ENCODE data around the gene UXT. TPM values are rescaled to one million over a fixed set of nuclear protein-coding genes. Genes with fewer than 3 reads are reported as not detected.

The UXT gene
- total and polyA plus RNA-seq, 4 donors: 58.0 to 153 (median 120) TPM

DNA sequence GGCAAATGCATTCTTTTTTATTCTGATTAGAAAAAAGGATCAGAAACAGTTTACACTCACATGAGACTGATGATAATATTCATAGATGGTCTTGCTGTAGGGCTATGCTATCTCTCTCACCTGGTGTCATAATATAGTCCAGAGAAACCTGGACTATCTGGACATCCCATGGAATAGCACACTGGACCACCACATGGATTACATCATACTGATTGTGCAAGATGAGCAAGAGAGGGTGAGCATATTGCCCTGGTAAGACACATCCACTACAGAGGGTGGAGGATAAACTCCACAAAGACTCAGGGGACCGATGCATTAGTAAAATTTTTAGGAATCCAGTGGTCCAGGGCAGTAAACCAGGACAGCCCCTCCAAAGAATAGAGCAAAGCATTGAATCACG, 47.5 kb downstream of the UXT start:
- DNase-seq (no peak), ATAC-seq (ENCODE audit: insufficient read depth, low FRiP score) (no peak)
- no peak overlapping the region for H3K27ac ChIP-seq (ENCODE audit: low read depth in 1 of 2, low read length in 1 of 2)
- TF ChIP-seq, protein P1, sequence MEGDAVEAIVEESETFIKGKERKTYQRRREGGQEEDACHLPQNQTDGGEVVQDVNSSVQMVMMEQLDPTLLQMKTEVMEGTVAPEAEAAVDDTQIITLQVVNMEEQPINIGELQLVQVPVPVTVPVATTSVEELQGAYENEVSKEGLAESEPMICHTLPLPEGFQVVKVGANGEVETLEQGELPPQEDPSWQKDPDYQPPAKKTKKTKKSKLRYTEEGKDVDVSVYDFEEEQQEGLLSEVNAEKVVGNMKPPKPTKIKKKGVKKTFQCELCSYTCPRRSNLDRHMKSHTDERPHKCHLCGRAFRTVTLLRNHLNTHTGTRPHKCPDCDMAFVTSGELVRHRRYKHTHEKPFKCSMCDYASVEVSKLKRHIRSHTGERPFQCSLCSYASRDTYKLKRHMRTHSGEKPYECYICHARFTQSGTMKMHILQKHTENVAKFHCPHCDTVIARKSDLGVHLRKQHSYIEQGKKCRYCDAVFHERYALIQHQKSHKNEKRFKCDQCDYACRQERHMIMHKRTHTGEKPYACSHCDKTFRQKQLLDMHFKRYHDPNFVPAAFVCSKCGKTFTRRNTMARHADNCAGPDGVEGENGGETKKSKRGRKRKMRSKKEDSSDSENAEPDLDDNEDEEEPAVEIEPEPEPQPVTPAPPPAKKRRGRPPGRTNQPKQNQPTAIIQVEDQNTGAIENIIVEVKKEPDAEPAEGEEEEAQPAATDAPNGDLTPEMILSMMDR (IDR thresholded peaks at IDR 0.05; ENCODE audit: control extremely low read depth, extremely low read depth): no peak
- peaks cover 0 to 3% (median 0%) of the 10 kb centered on the region in 3 donors for H3K27me3 ChIP-seq (ENCODE audit: control insufficient read depth in 3 of 3, insufficient read depth in 3 of 3, low read length in 2 of 3)
- peaks cover 0 to 8% (median 3%) of the 10 kb centered on the region in 4 donors for H3K9me3 ChIP-seq (ENCODE audit: control insufficient read depth in 4 of 4, insufficient read depth in 3 of 4, low read length in 3 of 4)
- no peak overlapping the region for H3K9ac ChIP-seq (ENCODE audit: insufficient read depth in 1 of 2, low read length in 2 of 2)
- no peaks in the 10 kb centered on the region for H3K4me1 ChIP-seq (ENCODE audit: control insufficient read depth in 5 of 5, insufficient read depth in 5 of 5, low read length in 5 of 5)
- H3K4me3 ChIP-seq: no peak overlapping the region
- H3K36me3 ChIP-seq (ENCODE audit: control insufficient read depth in 4 of 4, insufficient read depth in 4 of 4, low read length in 4 of 4): no peaks in the 10 kb centered on the region
- WGBS, 2 donors: 71 to 95% methylated on average over 2 of the region's 2 CpGs

DNA sequence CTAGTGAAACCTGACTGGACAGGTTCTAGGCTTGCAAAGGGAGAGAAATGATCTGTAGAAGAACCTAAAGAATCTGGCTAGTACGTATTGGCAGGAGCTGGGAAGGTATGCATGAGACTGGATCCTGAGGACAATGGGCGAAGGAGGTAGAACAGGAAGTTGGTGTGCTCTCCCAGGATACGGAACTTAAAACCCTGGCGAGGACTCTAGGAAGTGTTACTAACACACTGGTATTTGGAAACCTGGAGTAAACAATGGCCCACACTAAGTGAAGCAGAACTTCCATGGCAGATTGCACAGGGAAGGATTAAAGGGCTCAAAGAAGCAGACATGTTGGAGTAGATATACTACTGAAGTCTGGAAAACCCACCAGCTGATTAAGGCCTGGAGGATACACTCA, 48.5 kb downstream of the UXT start:
- H3K27me3 ChIP-seq (ENCODE audit: control insufficient read depth in 3 of 3, insufficient read depth in 3 of 3, low read length in 2 of 3): peaks cover 0 to 3% (median 0%) of the 10 kb centered on the region in 3 donors
- H3K4me3 ChIP-seq: no peak overlapping the region
- H3K9me3 ChIP-seq (ENCODE audit: control insufficient read depth in 4 of 4, insufficient read depth in 3 of 4, low read length in 3 of 4): peaks cover 0 to 6% (median 3%) of the 10 kb centered on the region in 4 donors
- H3K4me1 ChIP-seq (ENCODE audit: control insufficient read depth in 5 of 5, insufficient read depth in 5 of 5, low read length in 5 of 5): no peaks in the 10 kb centered on the region
- TF ChIP-seq, protein P1 (IDR thresholded peaks at IDR 0.05; ENCODE audit: control extremely low read depth, extremely low read depth): no peak
- ATAC-seq (ENCODE audit: insufficient read depth, low FRiP score) (no peak), DNase-seq (no peak)
- H3K9ac ChIP-seq (ENCODE audit: insufficient read depth in 1 of 2, low read length in 2 of 2): no peak overlapping the region
- no peaks in the 10 kb centered on the region for H3K36me3 ChIP-seq (ENCODE audit: control insufficient read depth in 4 of 4, insufficient read depth in 4 of 4, low read length in 4 of 4)
- WGBS, 2 donors: 46 to 64% methylated on average over 4 of the region's 4 CpGs
- no peak overlapping the region for H3K27ac ChIP-seq (ENCODE audit: low read depth in 1 of 2, low read length in 1 of 2)

DNA sequence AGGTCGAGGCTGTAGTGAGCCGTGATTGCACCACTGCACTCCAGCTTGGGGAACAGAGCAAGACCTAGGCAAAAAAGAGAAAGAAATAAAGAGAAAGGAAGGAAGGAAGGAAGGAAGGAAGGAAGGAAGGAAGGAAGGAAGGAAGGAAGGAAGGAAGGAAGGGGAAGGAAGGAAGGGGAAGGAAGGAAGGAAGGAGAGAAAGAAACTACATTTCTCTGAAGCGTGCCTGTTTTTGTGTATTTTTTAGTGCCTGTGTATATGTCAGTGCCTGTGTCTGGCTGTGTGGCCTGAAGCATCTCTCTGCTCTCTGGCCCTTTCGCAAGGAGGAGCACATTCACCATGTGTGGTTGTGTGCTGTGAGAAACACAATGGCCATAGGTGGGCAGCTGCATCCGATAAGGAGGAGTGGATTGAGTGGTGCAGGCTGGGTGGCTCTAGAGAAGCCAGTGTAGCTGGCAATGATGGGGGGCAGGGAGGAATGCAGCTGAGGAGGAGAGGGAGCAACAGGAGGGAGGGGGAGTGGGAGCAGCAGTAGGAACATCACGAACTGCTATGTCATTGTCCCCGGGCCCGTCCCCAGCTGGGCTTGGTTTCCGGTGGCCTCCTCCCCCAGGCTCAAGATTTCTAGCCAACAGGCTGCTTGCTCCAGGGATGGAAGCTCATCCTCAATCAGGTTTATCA, 50.7 kb downstream of the UXT start:
- H3K4me3 ChIP-seq: no peak overlapping the region
- no peaks in the 10 kb centered on the region for H3K4me1 ChIP-seq (ENCODE audit: control insufficient read depth in 5 of 5, insufficient read depth in 5 of 5, low read length in 5 of 5)
- H3K27me3 ChIP-seq (ENCODE audit: control insufficient read depth in 3 of 3, insufficient read depth in 3 of 3, low read length in 2 of 3): no peaks in the 10 kb centered on the region
- 31 to 62% methylated on average over 7 to 9 of the region's 9 CpGs for whole genome bisulfite sequencing, 2 donors
- no peak overlapping the region for H3K27ac ChIP-seq (ENCODE audit: low read depth in 1 of 2, low read length in 1 of 2)
- TF ChIP-seq, protein P1 (IDR thresholded peaks at IDR 0.05; ENCODE audit: control extremely low read depth, extremely low read depth): no peak
- no peaks in the 10 kb centered on the region for H3K36me3 ChIP-seq (ENCODE audit: control insufficient read depth in 4 of 4, insufficient read depth in 4 of 4, low read length in 4 of 4)
- peak in 1 of 3 donors; percentile 10 for DNase-seq
- no peak for ATAC-seq (ENCODE audit: insufficient read depth, low FRiP score)
- no peak overlapping the region for H3K9ac ChIP-seq (ENCODE audit: insufficient read depth in 1 of 2, low read length in 2 of 2)
- H3K9me3 ChIP-seq (ENCODE audit: control insufficient read depth in 4 of 4, insufficient read depth in 3 of 4, low read length in 3 of 4): peaks cover 0 to 4% (median 1%) of the 10 kb centered on the region in 4 donors

DNA sequence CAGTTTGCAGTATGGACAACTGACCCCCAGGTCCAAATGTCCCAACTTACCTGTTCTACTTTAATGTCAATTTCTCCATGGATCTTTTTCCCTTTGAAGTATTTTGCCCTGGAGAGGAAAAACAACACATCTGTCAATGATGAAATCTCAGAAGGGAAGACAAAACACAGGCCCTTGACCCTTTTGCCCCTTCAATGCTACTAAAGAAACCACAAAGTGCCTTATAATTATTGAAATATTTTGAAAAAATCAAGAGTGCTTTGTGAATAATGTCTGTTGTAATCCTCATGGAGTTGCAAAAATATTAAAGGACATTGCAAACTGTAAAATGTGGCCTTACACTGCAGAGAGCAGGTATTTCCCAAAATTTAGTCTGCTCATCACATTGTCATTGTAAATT, 51.9 kb downstream of the UXT start:
- no peak overlapping the region for H3K4me3 ChIP-seq
- H3K9me3 ChIP-seq (ENCODE audit: control insufficient read depth in 4 of 4, insufficient read depth in 3 of 4, low read length in 3 of 4): peaks cover 0 to 2% (median under 1%) of the 10 kb centered on the region in 4 donors
- TF ChIP-seq, protein P1 (IDR thresholded peaks at IDR 0.05; ENCODE audit: control extremely low read depth, extremely low read depth): no peak
- H3K27me3 ChIP-seq (ENCODE audit: control insufficient read depth in 3 of 3, insufficient read depth in 3 of 3, low read length in 2 of 3): no peaks in the 10 kb centered on the region
- H3K27ac ChIP-seq (ENCODE audit: low read depth in 1 of 2, low read length in 1 of 2): no peak overlapping the region
- H3K9ac ChIP-seq (ENCODE audit: insufficient read depth in 1 of 2, low read length in 2 of 2): no peak overlapping the region
- ATAC-seq (ENCODE audit: insufficient read depth, low FRiP score): no peak
- H3K4me1 ChIP-seq (ENCODE audit: control insufficient read depth in 5 of 5, insufficient read depth in 5 of 5, low read length in 5 of 5): no peaks in the 10 kb centered on the region
- no peak for DNase-seq
- no peaks in the 10 kb centered on the region for H3K36me3 ChIP-seq (ENCODE audit: control insufficient read depth in 4 of 4, insufficient read depth in 4 of 4, low read length in 4 of 4)
